HG03354 (cell line): Measurements from ENCODE around the gene MEF2D.

Source experiments
- ATAC-seq: cut with Tn5 transposase; IDR thresholded peaks from one replicate; pipeline ENCODE4 v1.9.1; 2021; ENCODE audit warnings: mild to moderate bottlenecking; ENCODE audit not compliant: unreplicated experiment, poor library complexity, severe bottlenecking

The MEF2D gene

GRCh38 chr1:156456625-156457465, 43.7 kb downstream of the MEF2D start:
- peak; percentile 82 for ATAC-seq

- no peak for ATAC-seq
Observed at GRCh38 chr1:156455362-156455761, 45.2 kb downstream of the MEF2D start.

- ATAC-seq: no peak
Observed at GRCh38 chr1:156452907-156453306, 47.7 kb downstream of the MEF2D start.

- ATAC-seq: no peak
Observed at GRCh38 chr1:156451505-156452160, 48.9 kb downstream of the MEF2D start.

- ATAC-seq: no peak
Observed at GRCh38 chr1:156448134-156448967, 52.2 kb downstream of the MEF2D start.

- ATAC-seq: no peak
Observed at GRCh38 chr1:156445789-156446263, 54.7 kb downstream of the MEF2D start.

- no peak for ATAC-seq
Observed at GRCh38 chr1:156444407-156445001, 56.1 kb downstream of the MEF2D start.

DNA sequence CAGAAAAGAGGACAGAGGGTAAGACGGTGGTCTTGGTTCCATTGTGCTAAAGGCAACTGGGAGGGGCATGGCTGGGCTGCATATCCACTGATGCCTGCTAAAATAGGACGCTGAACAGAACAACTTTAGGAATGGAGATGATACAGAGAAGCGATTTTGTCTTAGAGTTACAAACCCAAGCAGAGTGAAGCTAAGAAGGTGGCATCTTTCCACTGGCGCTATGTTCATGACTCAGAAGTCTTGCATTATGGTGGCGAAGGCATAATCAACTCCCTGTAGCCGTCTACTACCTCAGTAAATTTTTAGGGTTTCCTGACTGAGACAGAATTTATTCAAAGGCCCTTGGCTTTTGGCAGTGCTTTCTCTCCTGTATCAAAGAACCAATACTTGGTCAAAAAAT, 57.3 kb downstream of the MEF2D start:
- no peak for ATAC-seq

- ATAC-seq: no peak
Observed at GRCh38 chr1:156440654-156441437, 59.7 kb downstream of the MEF2D start.

DNA sequence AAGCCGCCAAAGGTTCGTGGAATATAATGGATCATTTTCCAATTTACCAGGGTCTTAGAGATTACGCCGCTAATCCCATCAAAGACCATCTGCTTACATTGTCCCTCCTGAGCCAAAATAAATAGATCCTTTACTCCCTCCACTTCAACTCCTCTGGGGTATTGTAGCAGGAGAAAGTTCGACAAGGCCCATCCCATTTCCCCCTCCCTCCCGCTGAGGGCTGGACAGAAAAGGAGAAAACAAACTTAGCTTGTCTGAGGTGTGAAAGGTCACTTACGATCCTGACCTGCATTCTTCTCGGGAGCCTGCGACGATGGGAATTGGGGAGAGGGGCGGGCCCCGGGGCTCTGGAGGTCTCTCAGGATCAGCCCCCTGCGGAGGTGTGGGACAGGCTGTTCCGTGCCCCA, 60.8 kb downstream of the MEF2D start:
- ATAC-seq: no peak

- no peak for ATAC-seq
Observed at GRCh38 chr1:156439036-156439776, 61.4 kb downstream of the MEF2D start.

DNA sequence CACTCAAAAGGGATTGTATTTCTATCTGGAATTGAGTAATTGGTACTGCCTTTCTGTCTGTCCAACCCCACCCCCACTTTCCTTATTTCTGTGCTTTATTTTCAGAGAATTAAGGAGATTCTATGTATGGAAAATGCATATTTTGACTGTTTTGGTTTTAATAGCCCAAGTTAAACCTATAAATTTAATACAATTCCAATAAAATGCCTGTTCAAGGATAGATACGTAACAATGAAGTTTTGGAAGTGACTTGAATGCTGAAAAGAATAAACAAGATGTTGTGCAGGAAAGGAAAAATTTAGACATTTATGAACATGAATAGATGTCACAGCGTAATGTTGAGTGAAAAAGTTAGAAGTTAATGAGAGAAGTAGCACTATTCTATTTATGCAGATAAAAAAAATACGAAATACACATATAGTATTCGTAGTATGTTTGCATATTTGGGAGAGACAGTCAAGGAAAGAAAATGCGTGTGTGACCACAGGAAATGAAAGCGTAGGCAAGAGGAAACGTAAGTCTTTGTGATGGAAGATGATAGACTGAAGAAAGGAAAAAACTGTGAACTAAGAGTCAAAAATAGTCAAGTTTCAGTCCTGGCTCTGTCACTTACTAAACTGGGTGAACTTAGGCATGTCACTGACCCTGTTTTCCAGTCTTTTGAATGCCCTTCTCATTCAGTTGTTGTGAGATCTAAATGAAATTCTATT, 62.1 kb downstream of the MEF2D start:
- ATAC-seq: no peak

GRCh38 chr1:156437037-156437867, 63.3 kb downstream of the MEF2D start:
- ATAC-seq: no peak

- ATAC-seq: no peak
Observed at GRCh38 chr1:156436141-156437036, 64.2 kb downstream of the MEF2D start.

DNA sequence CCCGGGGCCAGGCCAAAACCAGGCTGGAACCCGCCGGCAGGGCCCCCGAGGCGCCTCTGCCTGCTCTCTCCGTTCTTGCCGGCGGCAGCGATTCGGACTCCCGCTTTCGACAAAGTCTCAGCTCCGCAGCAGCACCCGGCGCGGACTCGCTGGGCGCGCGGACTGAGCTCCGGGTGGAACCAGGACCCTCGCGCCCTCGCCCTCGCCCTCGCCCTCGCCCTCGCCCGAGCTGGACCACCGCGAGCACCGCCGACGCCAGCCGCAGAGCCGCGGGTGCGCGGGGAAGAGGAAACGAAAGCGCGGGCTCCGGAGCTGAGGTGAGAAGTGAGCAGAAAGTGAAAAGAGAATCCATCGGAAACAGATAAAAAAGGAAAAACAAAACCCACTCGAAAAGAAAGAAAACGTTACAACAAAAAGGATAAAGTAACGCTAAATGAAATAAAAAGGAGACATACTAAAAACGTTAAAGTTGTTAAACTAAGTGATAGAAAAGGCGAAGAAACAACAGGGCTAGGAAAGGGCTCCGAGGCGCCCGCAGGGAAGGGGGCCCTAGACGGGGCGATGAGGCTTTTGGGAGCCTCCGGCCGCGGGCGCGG, 64.9 kb downstream of the MEF2D start:
- no peak for ATAC-seq
